ENCODE data around the gene TMBIM4.

DNA sequence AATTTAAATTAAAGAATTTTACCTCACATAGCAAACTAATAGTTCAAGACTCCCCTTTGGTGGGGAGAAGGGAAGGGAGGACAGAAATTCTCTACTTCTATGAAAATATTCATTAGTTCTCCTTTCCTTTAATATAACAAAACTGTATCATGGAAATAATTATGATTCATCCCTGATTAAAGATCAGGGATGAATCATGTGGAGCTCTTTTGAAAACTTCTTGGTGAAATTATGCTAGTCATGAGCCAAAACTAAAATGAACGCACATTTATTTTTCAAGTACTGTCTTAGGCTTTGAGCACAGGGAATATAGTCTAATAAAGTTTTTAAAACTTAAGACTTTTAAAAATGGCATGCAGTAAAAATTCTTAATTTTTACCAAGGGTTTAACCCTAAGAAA, 17.1 kb downstream of the TMBIM4 start:
- TF ChIP-seq, protein P1, sequence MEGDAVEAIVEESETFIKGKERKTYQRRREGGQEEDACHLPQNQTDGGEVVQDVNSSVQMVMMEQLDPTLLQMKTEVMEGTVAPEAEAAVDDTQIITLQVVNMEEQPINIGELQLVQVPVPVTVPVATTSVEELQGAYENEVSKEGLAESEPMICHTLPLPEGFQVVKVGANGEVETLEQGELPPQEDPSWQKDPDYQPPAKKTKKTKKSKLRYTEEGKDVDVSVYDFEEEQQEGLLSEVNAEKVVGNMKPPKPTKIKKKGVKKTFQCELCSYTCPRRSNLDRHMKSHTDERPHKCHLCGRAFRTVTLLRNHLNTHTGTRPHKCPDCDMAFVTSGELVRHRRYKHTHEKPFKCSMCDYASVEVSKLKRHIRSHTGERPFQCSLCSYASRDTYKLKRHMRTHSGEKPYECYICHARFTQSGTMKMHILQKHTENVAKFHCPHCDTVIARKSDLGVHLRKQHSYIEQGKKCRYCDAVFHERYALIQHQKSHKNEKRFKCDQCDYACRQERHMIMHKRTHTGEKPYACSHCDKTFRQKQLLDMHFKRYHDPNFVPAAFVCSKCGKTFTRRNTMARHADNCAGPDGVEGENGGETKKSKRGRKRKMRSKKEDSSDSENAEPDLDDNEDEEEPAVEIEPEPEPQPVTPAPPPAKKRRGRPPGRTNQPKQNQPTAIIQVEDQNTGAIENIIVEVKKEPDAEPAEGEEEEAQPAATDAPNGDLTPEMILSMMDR (IDR thresholded peaks at IDR 0.05; ENCODE audit: insufficient read depth, low read length, poor library complexity, severe bottlenecking) = no peak
- TF ChIP-seq EZH2phosphoT487 (conservative IDR thresholded peaks at IDR 0.05; ENCODE audit: low read length) = no peak
